H1 (cell line): ENCODE data around the gene POGLUT2. TPM values are rescaled to one million over a fixed set of nuclear protein-coding genes. Genes with fewer than 3 reads are reported as not detected.

Experiments used
- CTCF ChIA-PET: fragments of 300-600 bp; sonication (Branson Sonifier 250); formaldehyde crosslinking; loops from one replicate; lab custom pipeline; 2021; ENCODE audit not compliant: partially characterized antibody; lab: Charles Lee
- POLR2A ChIA-PET: fragments of 300-600 bp; sonication (Branson Sonifier 250); formaldehyde crosslinking; loops from one replicate; lab custom pipeline; 2021; ENCODE audit warnings: inconsistent platforms; ENCODE audit not compliant: partially characterized antibody; lab: Charles Lee
- DNase-seq, 2 experiments: peaks; one replicate each; pipeline versions ENCODE4 v3.0.0 to v3.0.0-alpha.2; 2010 to 2022; ENCODE audit warnings: low spot score in 2 of 2, low read depth in 1 of 2, mixed read lengths in 1 of 2
- FAIRE-seq: peaks from 2 replicates; lab custom pipeline; 2011; peaks lifted over from hg19 to GRCh38; lab: Jason Lieb, UNC
- H2AFZ ChIP-seq: 2 replicates; pipeline ENCODE4 v1.8.1; 2012; ENCODE audit warnings: low read length, inconsistent platforms
- H2AK5ac ChIP-seq: 2 replicates; pipeline ENCODE4 v1.6.1; 2013; ENCODE audit warnings: low read depth, low read length
- H2BK120ac ChIP-seq: replicated peaks from 2 replicates; pipeline ENCODE3; 2013; ENCODE audit warnings: low read depth, low read length, inconsistent platforms
- H2BK12ac ChIP-seq: 2 replicates; pipeline ENCODE4 v1.6.1; 2013; ENCODE audit warnings: low read depth, low read length
- H2BK15ac ChIP-seq: 2 replicates; pipeline ENCODE4 v1.6.1; 2013; ENCODE audit warnings: low read length
- H2BK20ac ChIP-seq: 2 replicates; pipeline ENCODE4 v1.6.1; 2013; ENCODE audit warnings: low read length
- H2BK5ac ChIP-seq: 2 replicates; pipeline ENCODE4 v1.6.1; 2013; ENCODE audit warnings: low read depth, low read length
- H3K14ac ChIP-seq: 2 replicates; pipeline ENCODE4 v1.6.1; 2013; ENCODE audit warnings: inconsistent platforms; ENCODE audit not compliant: insufficient read length
- H3K18ac ChIP-seq: 2 replicates; pipeline ENCODE4 v1.6.1; 2013; ENCODE audit warnings: low read length; ENCODE audit errors: extremely low read depth
- H3K23ac ChIP-seq: 2 replicates; pipeline ENCODE4 v1.6.1; 2013; ENCODE audit warnings: inconsistent platforms; ENCODE audit not compliant: insufficient read length
- H3K23me2 ChIP-seq: 2 replicates; pipeline ENCODE4 v1.6.1; 2013; ENCODE audit warnings: low read depth, low read length
- H3K27ac ChIP-seq: 2 replicates; pipeline ENCODE4 v1.6.1; 2011; ENCODE audit warnings: low read depth, low read length, inconsistent platforms
- H3K27me3 ChIP-seq, 4 experiments: replicated peaks in 1 of 4; 1 replicate in 1 of 4; 2 replicates in 3 of 4; pipeline versions ENCODE4 v1.6.1 to v1.8.1; 2011 to 2013; ENCODE audit warnings: low read length in 3 of 4, mild to moderate bottlenecking in 3 of 4, inconsistent platforms in 2 of 4, mixed read lengths in 2 of 4, moderate library complexity in 1 of 4; ENCODE audit not compliant: control insufficient read depth in 3 of 4, insufficient read depth in 3 of 4; ENCODE audit errors: extremely low read depth in 1 of 4
- H3K36me3 ChIP-seq, 4 experiments: 2 replicates each; pipeline versions ENCODE4 v1.6.1 to v1.8.1; 2011 to 2013; ENCODE audit warnings: mild to moderate bottlenecking in 4 of 4, low read length in 3 of 4, moderate library complexity in 2 of 4, control low read depth in 1 of 4, inconsistent platforms in 1 of 4; ENCODE audit not compliant: insufficient read depth in 4 of 4, control insufficient read depth in 2 of 4
- H3K4ac ChIP-seq: replicated peaks from 2 replicates; pipeline ENCODE3; 2013; ENCODE audit warnings: low read length, low read depth, mixed read lengths, inconsistent platforms; ENCODE audit not compliant: insufficient read length
- H3K4me1 ChIP-seq, 4 experiments: replicated peaks in 1 of 4; 1 replicate in 1 of 4; 2 replicates in 3 of 4; pipeline versions ENCODE4 v1.6.1 to v1.8.1; 2011 to 2013; ENCODE audit warnings: low read length in 3 of 4, inconsistent platforms in 2 of 4, mixed read lengths in 1 of 4; ENCODE audit not compliant: insufficient read depth in 4 of 4, control insufficient read depth in 3 of 4
- H3K4me2 ChIP-seq, 2 experiments: 2 replicates each; pipeline versions ENCODE4 v1.6.1 to v1.8.1; 2011 to 2013; ENCODE audit warnings: low read depth in 2 of 2, low read length in 2 of 2, control low read depth in 1 of 2, inconsistent platforms in 1 of 2, mild to moderate bottlenecking in 1 of 2; ENCODE audit not compliant: insufficient read depth in 1 of 2
- H3K4me3 ChIP-seq, 4 experiments: fragments of 200-600, 300-600 bp in 1 of 4; sonication (generic), shearing (Covaris generic), sonication (Bioruptor Twin) in 1 of 4; 2 replicates each; pipeline versions ENCODE4 v1.5.1 to v1.8.1; 2011 to 2016; ENCODE audit warnings: low read length in 4 of 4, low read depth in 3 of 4, control low read depth in 2 of 4, inconsistent platforms in 2 of 4, mild to moderate bottlenecking in 2 of 4, mixed read lengths in 1 of 4, moderate library complexity in 1 of 4; ENCODE audit not compliant: insufficient read depth in 2 of 4; ENCODE audit errors: extremely low read depth in 1 of 4
- H3K56ac ChIP-seq: replicated peaks from 2 replicates; pipeline ENCODE3; 2013; ENCODE audit warnings: low read depth, mild to moderate bottlenecking, mixed read lengths, low read length, inconsistent platforms; ENCODE audit not compliant: insufficient read length
- H3K79me1 ChIP-seq: 2 replicates; pipeline ENCODE4 v1.6.1; 2013; ENCODE audit warnings: low read depth, low read length, control low read depth
- H3K79me2 ChIP-seq, 2 experiments: 2 replicates each; pipeline versions ENCODE4 v1.6.1 to v1.8.1; 2012 to 2013; ENCODE audit warnings: low read length in 2 of 2, mild to moderate bottlenecking in 2 of 2, inconsistent platforms in 1 of 2; ENCODE audit not compliant: insufficient read depth in 2 of 2, control insufficient read depth in 1 of 2
- H3K9ac ChIP-seq, 4 experiments: replicated peaks in 1 of 4; 1 replicate in 1 of 4; 2 replicates in 3 of 4; pipeline versions ENCODE4 v1.6.1 to v1.8.1; 2011 to 2013; ENCODE audit warnings: low read depth in 3 of 4, low read length in 3 of 4, control low read depth in 2 of 4, mild to moderate bottlenecking in 2 of 4, moderate library complexity in 2 of 4, inconsistent platforms in 1 of 4; ENCODE audit errors: extremely low read depth in 1 of 4
- H3K9me3 ChIP-seq, 2 experiments: 2 replicates each; pipeline versions ENCODE4 v1.6.1 to v1.8.1; 2012 to 2013; ENCODE audit warnings: mild to moderate bottlenecking in 2 of 2, moderate library complexity in 2 of 2, control low read depth in 1 of 2, inconsistent platforms in 1 of 2, low read depth in 1 of 2, low read length in 1 of 2, mixed read lengths in 1 of 2; ENCODE audit not compliant: insufficient read depth in 2 of 2
- H4K20me1 ChIP-seq, 2 experiments: replicated peaks in 1 of 2; 2 replicates each; pipeline versions ENCODE3 to v1.8.1; 2011 to 2013; ENCODE audit warnings: inconsistent platforms in 2 of 2, low read length in 2 of 2, mild to moderate bottlenecking in 1 of 2; ENCODE audit not compliant: insufficient read depth in 2 of 2, control insufficient read depth in 1 of 2
- H4K5ac ChIP-seq: 2 replicates; pipeline ENCODE4 v1.6.1; 2013; ENCODE audit warnings: low read length, low read depth, mixed read lengths, inconsistent platforms; ENCODE audit not compliant: insufficient read length
- H4K8ac ChIP-seq: 2 replicates; pipeline ENCODE4 v1.8.0; 2013; ENCODE audit warnings: mild to moderate bottlenecking, moderate library complexity, low read length, inconsistent platforms; ENCODE audit not compliant: insufficient read depth; ENCODE audit errors: extremely low read depth
- H4K91ac ChIP-seq: replicated peaks from 2 replicates; pipeline ENCODE3; 2013; ENCODE audit warnings: low read length, mixed read lengths, inconsistent platforms; ENCODE audit not compliant: insufficient read length
- RFX5 ChIP-seq: IDR thresholded peaks from 2 replicates; pipeline ENCODE4 v1.6.1; 2011; ENCODE audit warnings: low read depth, low read length, improper control_type of control experiment, borderline replicate concordance
- SAP30 ChIP-seq: fragments of 300-600 bp; sonication (generic); IDR thresholded peaks from 2 replicates; pipeline ENCODE4 v1.7.1; 2012; ENCODE audit warnings: low read length, moderate library complexity, mild to moderate bottlenecking, inconsistent platforms; ENCODE audit not compliant: insufficient read depth, insufficient replicate concordance
- SIN3A ChIP-seq, 2 experiments: IDR thresholded peaks in 1 of 2; conservative IDR thresholded peaks in 1 of 2; 2 replicates each; pipeline ENCODE4 v1.6.1; 2011 to 2012; ENCODE audit warnings: low read length in 2 of 2, improper control_type of control experiment in 1 of 2, low read depth in 1 of 2, mild to moderate bottlenecking in 1 of 2
- YY1 ChIP-seq: IDR thresholded peaks from 2 replicates; pipeline ENCODE4 v1.6.1; 2011; ENCODE audit warnings: low read depth, mild to moderate bottlenecking, low read length
- WGBS, 2 experiments: shearing (Covaris generic) in 1 of 2; methylation state at CpG; one replicate each; pipeline versions ENCODE4 v1.1.6 to v1.1.7; 2013 to 2015; ENCODE audit warnings: low lambda C conversion rate in 2 of 2, mixed read lengths in 2 of 2, inconsistent platforms in 1 of 2, low coverage in 1 of 2, missing lambda C conversion rate in 1 of 2; ENCODE audit not compliant: insufficient replicate concordance in 2 of 2, insufficient coverage in 1 of 2, insufficient read length in 1 of 2; ENCODE audit errors: extremely low coverage in 1 of 2, missing lambda C conversion rate in 1 of 2; 5-methylcytosine and 5-hydroxymethylcytosine counted together
- polyA plus RNA-seq, 7 experiments: library from polyadenylated mRNA; depleted of rRNA in 3 of 7; stranded (reverse) in 5 of 7; unstranded in 2 of 7; fragments of >200 nt in 5 of 7; fragments of 200-250 nt in 2 of 7; gene quantifications; 1 replicate in 5 of 7; 2 replicates in 1 of 7; 4 replicates in 1 of 7; pipeline versions ENCODE4 v1.2.1 to v1.2.3, GENCODE V29; 2011 to 2013; ENCODE audit warnings: missing spikeins in 2 of 7, mixed read lengths in 2 of 7
- total RNA-seq: library from RNA; stranded (reverse); fragmentation: NEBNext Ultra II Directional; extraction: Animal tissue kit (Norgen Biotek cat#: 25700); gene quantifications from 2 replicates; pipeline ENCODE4 v1.2.1, GENCODE V29; 2021

POGLUT2 gene
- total and polyA plus RNA-seq, 2 of the 8 experiments (the other 6 are each of a cell fraction or from before 2014, with no cell fraction given): 9.9 to 22.3 TPM

GRCh38 chr13:102839462-102839861 is 40.7 kb upstream of the POGLUT2 start:
- WGBS, 2 experiments: 94% methylated on average over 5 of the region's 5 CpGs; no CpG with 5 or more reads in 1 of the 2 experiments
- ChIA-PET POLR2A (no interaction called here), CTCF (no interaction called here)
- H4K5ac ChIP-seq: no peak overlapping the region
- H2BK120ac ChIP-seq: no peak overlapping the region
- no peak overlapping the region for H3K4me2 ChIP-seq
- H3K4ac ChIP-seq: no peak overlapping the region
- H4K91ac ChIP-seq: no peak overlapping the region
- no peak overlapping the region for H2BK20ac ChIP-seq
- no peak for TF ChIP-seq YY1
- TF ChIP-seq RFX5: no peak
- no peak for TF ChIP-seq SAP30
- TF ChIP-seq SIN3A (conservative IDR thresholded peaks at IDR 0.05 in 1 of 2, IDR thresholded peaks at IDR 0.05 in 1 of 2; ENCODE audit: low read depth in 1 of 2, low read length in 2 of 2): no peak
- FAIRE-seq (no peak), DNase-seq (no peak)
- no peak overlapping the region for H3K18ac ChIP-seq
- H3K4me3 ChIP-seq: no peak overlapping the region
- no peak overlapping the region for H3K56ac ChIP-seq
- no peak overlapping the region for H3K23ac ChIP-seq
- H4K8ac ChIP-seq: no peak overlapping the region
- no peak overlapping the region for H2BK12ac ChIP-seq
- no peaks in the 10 kb centered on the region for H3K79me2 ChIP-seq
- H3K27ac ChIP-seq: no peak overlapping the region
- H3K79me1 ChIP-seq: no peaks in the 10 kb centered on the region
- H3K4me1 ChIP-seq: no peaks in the 10 kb centered on the region
- no peaks in the 10 kb centered on the region for H3K23me2 ChIP-seq
- H3K27me3 ChIP-seq: no peaks in the 10 kb centered on the region
- H3K9me3 ChIP-seq: no peaks in the 10 kb centered on the region
- no peak overlapping the region for H3K14ac ChIP-seq
- H2AFZ ChIP-seq: no peak overlapping the region
- H2AK5ac ChIP-seq: no peak overlapping the region
- no peak overlapping the region for H2BK5ac ChIP-seq
- no peak overlapping the region; a peak in 1 of 7 replicates for H3K9ac ChIP-seq
- no peaks in the 10 kb centered on the region for H3K36me3 ChIP-seq
- H2BK15ac ChIP-seq: no peak overlapping the region
- H4K20me1 ChIP-seq: no peaks in the 10 kb centered on the region
